ENCODE data around the gene LY6G6D.

Gene LY6G6D

DNA sequence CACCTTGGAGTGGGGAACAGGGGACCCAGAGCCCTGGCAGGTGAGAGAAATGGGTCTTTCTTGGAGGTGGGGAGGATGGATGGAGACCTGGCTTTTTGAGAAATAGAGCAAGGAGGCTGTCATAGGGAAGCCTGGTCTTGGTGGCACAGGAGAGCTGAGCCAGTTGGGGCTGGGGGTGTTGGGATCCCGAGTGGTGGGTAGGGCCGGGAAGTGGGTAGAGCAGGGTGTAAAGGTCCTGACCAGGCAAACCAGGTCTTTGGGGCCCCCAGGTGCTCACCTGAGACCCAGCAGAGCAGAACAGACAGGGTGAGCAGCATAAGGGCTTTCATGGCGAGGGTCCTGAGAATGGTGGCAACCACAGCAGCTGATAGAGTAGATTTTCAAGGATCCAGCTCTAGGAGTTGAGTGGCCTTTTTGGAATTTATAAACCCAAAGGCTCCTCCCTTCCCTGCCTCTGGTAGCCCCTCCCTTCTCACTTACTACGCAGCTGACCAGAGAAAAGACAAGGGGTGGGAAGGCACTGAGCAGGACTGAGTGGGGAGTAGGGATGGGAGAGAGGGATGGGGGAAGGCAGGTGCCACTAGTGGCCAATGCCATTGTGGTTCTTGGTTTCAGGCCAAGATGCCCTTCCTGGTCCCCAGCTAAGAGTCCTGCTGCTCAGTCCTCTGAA, 6.3 kb downstream of the LY6G6D start, which contains the start of gene LY6G6C:
Gene LY6G6C (minus strand): TSS at position 396 of the 670 bp plus-strand sequence. CDS start 67 bp downstream, at position 329.
- no peak for DNase-seq

DNA sequence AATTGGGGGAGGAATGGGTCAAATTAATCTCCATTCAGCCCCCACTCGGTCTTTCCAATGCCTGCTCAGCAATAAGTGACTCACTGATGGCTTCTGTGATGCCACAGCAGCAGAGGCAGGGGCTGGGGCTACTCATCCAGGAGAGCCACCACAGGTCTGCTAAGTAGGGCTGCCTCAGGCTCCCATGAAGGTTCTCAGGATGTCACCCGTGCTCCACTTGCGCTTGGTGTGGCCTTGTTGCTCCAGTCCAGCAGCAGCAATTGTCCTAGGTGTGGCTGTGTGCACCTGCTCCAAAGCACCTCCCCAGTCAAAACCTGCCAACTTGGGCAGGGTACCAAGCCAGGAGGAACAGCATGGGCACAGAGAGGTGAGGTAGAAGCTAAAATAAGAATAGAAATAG, 7.0 kb downstream of the LY6G6D start:
- no peak for DNase-seq

DNA sequence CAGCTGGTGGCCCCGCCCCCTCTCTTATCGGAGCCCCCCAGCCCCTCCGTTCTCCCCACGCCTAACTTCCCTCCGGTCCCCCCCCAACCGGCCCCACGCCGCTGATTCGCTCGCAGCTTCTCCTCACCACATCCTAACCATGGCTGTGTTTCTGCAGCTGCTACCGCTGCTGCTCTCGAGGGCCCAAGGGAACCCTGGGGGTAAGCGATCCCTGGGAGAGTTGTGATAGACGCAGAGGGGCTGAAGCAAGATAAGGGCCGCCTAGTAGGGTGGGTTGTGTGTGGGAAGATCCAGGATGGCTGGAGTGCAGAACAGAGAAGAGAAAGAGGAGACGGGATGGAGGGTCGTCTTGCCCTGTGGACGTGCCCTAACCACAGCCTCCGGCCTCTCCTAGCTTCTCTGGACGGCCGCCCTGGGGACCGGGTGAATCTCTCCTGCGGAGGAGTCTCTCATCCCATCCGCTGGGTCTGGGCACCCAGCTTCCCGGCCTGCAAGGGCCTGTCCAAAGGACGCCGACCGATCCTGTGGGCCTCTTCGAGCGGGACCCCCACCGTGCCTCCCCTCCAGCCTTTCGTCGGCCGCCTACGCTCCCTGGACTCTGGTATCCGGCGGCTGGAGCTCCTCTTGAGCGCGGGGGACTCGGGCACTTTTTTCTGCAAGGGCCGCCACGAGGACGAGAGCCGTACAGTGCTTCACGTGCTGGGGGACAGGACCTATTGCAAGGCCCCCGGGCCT, 8.3 kb downstream of the LY6G6D start, which contains the start of gene MPIG6B:
Gene MPIG6B (plus strand): TSS at position 129 of the 735 bp plus-strand sequence. CDS start 11 bp downstream, at position 140.
- no peak for DNase-seq

DNA sequence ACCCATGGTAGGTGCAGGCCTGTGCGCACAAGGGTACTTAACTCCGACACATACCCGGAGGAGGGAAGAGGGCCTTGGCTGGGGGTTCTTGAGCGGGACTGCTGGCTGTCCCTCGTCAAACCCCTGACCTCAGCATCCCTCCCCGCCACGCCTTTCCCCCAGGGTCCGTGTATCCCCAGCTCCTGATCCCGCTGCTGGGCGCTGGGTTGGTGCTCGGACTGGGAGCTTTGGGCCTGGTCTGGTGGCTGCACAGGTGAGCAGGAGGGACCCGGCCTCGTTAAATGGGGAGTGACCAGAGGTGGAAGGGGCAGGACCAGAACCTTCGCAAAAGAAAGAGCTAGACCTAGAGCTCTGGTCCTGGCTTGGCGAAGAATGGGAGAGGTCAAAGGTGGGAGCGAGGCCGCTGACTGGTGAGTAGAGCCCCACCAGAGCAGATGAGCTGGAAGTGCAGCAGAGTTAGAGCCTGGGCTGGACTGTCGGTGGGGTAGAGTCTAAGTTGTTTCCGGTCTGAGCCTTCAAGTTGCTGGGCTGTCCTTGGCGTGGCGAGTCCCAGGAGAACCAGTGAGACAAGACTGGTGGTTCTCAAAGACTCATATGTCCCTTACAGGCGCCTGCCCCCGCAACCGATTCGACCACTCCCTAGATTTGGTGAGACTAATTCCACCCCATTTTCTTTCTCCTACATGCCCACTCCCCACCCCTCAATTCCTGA, 9.0 kb downstream of the LY6G6D start:
- no peak for DNase-seq

DNA sequence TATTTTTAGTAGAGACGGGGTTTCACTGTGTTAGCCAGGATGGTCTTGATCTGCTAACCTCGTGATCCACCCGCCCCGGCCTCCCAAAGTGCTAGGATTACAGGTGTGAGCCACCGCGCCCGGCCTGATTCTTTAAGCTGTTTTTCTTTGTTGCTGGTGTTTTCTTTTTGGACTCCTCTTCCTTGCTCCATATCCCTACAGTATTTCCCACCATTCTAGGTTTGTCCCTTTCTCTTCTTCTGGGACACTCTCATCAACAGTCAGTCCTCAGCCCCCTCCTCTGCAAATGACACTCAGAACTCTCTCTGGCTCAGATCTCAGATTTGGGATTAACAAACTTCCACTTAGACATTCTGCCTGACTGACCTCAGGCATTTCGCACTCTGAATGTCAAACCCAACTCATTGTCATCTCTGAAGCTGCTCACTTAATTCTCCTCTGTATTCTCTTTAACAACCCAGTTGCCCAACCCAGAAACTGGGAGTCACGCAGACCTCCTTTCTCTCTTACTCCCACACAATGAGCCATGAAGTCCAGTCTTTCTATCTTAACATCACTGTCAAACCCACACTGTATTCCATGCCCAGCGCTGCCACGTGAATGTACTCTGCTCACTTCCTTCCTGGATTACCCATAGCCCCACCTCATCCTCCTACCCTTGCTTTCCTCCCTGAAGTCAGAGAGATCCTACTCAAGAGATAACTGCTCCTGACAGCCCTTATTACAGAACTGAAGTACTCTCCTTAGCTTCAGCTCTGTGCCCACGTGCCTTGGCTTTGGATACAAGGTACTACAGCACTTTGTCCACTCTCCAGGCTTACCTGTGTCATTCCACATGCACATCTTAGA, 10.6 kb downstream of the LY6G6D start:
- no peak for DNase-seq

DNA sequence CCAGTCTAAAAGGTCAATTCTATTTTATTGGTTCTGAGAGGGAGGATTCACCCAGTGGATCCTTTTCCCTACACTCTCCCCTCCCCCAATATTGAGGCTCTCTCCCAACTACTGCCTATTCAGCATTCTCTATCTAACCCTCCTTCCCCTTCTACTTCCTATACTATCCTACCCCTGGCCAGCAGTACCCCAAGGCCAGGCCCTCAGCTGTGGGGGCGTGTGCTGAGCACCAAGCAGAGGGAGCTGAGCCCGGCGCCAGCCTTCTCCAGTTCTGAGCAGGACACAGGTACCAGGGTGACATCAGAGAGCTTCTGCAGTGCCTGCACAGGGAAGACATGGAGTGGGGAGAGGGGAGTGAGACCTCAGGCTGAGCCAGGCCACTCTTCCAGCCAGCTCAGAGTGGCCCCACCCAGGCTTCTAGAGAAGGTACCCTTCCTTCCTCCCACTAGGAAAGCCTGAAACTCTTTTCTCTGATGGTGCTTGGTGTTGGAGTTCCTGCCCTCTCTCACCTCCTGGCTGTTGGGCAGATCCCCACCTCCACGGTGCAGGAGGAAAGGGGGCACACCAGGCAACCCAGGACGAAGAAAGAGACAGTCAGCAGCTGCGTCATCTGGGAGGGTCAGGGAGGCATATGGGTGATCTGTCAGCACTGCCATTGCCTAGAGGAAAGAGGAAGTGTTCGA, 12.0 kb downstream of the LY6G6D start:
- no peak for DNase-seq

DNA sequence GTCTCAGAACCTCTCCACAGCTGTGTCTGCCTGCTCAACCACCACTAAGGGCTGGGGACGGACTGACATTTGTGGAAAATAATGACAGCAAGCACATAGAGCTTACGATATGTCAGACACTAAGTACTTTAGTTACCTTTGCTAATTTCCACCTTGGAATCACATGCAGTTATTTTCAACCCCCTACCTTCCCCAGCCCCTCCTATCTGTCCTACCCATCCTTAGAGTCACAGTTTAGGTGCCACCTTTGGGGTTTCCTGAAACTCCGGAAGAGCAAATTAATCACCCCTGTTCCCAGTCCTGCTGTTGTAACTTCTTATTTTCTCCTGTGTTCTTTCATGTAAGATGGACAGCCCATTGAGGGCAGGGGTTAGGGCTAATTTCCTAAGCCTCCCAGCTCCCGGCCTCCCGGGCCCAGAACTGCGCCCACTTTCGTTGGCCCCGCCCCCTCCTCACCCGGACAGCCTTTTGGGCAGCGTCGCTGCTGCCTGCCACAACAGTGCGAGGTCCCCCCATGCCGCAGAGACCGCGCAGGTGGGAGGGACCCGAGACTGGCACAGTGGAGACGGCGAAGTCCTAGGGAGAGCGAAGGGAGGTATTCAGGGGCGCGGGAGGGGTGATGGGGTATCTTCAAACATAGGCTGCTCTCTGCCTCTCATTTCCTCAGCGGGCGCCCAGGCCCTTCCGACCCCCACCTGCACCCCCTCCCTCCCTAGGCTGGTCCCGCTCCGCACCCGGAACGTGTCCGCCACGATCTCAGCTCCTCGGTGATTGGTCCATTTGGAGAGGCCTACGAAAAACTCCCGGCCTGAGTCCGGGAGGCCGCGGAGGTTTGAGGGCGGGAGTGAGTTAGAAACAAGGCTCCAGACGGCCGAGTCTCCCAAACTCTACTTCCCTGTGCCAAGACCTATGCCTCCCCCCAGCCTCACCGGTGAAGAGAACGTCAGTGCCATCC, 12.8 kb downstream of the LY6G6D start:
- DNase-seq, result no peak

DNA sequence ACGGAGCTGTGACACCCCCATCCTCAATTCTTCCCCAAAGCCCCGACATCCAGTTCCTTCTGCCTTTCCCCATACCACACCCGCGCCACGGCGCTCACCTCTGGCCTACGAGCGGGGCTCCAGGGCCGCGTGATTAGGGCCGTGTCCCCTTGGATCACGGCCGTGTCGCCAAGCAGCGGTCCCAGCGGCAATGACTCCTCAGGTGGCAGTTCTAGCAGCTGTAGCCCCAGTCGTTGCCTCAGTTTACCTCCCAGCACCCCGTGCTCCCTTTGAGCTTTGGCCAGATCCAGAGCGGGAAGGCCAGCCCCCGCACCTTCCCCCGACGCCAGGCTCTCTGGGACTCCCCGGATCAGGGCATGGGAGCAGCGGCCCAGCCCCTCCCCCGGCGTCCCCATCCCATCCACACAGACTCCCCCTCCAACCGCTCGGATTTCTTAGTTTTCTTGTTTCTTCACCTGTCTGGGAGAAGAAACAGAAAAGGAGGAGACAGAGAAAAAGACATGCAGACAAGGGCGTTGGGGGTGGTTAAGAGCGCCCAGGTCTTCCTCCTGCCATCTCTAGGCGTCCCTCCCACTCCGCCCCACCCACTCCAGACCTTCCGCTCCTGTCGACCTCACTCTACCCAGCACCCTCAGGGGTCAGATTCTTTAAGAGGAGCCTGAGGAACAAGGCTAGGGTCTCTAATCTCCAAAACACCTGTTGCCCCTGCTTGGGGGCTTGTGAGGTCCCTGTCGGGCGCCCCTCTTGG, 13.8 kb downstream of the LY6G6D start, which contains the start of gene DDAH2:
Gene DDAH2 (minus strand): TSS at position 533 of the 748 bp plus-strand sequence. CDS start 138 bp downstream, at position 395.
- DNase-seq, result no peak

DNA sequence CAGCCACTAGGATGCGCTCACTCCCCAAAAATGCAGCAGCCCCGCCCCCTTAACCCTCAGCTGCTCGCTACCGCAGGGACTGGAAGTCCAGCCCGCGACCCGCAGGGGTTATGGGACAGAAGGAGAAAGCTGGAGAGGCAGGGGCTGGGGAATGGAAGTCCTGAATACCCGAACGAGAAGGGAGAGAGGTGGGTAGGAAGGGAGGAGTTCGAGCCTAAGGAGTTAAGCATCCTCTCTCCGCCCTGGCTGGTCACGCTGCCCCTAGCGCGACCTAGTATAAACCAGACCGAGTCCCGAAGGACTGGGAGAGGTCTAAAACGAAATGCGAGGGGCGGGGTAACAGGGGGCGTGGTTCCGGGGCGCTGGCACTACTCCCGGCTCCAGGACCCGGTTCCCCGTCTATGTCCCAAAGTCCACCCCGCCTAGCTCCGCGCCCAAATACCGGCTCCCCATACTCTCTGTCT, 14.4 kb downstream of the LY6G6D start:
- peak; percentile 77 for DNase-seq

DNA sequence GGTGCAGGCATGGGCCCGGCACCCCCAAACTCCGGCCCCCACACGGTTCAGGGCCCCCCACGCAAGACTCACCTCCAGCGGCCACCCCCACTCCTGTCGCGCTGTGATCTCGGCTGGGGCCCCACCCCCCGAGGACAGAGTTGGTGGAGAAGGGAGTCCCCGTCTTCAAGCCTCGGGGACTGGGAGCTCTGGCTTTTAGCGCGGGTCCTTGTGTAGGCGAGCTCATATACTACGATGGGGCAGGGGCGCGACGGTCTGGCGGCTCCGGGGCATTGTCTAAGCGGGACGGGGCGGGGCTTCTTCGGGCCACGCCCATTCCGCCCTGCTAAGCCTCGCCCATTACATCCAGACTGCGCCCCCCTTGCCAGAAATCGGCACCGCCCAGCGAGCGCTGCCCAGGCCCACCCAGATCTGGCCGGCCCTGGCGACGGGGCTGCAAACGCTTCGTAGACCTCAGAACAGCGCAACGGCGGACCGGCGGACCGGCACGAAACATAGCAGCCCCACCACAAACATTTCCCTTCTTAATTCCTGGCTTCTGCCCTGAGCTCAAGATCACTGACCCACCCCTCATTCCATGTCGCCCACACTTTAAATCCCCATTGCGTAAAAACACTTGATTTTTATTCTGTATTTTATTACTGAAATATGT, 15.0 kb downstream of the LY6G6D start:
- DNase-seq, result peak; percentile 35

DNA sequence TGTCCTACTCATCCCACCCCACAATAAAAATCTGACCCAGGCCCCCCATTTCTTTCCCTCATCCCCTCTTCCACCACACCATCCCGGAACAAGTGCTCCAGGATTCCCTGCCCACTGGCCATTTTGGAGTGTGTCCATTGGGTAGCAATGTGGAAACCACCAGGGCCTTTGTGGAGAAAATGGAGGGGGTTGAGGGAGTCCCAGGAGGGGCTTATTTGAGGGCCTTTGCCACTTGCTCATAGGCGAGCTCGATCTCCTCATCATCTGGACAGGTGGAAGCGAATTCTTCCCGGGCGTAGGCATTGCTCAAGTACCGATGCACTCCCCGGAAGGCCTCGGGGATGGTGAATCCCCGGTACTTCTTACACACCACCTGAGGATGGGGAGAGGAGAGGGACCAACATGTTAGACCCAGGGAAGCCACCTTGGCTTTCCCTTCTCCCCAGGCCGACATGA, 15.5 kb downstream of the LY6G6D start:
- no peak for DNase-seq

DNA sequence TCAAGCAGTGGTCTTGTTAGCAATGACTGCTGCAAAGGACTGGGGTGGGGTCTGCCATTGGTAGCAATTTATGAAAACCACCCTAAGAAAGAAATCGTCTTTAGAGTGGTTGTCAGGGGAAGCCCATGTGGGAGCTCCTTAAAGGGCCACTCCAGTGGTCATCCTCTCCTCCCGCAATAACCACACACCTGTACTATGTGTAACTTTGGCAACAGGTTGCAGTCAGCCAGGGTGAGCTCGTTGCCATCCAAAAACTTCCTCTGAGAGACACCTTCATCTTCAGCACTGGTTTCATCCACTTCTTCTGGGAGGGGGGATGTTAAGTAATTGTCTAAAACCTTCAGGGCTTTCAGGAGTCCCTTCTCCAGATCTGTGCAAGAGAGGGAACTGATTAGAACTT, 16.9 kb downstream of the LY6G6D start:
- DNase-seq, result no peak

DNA sequence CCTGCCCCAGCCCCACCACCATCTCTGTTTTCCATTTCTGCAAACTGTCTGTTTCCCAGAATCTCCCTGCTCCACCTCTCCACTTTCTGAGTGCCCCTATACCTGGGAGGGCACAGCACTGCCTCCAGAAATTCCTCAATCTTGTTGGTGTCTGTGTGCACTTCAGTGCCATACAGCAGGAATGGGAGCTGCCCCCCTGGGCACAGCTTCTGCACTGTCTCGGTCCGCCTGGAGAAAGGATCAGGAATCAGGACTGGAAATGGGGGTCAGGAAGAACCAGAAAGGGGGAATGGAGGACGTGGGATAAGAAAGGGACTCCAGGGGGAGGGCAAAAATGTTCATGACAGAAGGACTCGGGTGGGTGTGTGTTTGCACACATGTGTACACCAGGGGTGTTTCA, 18.6 kb downstream of the LY6G6D start:
- DNase-seq, result no peak

DNA sequence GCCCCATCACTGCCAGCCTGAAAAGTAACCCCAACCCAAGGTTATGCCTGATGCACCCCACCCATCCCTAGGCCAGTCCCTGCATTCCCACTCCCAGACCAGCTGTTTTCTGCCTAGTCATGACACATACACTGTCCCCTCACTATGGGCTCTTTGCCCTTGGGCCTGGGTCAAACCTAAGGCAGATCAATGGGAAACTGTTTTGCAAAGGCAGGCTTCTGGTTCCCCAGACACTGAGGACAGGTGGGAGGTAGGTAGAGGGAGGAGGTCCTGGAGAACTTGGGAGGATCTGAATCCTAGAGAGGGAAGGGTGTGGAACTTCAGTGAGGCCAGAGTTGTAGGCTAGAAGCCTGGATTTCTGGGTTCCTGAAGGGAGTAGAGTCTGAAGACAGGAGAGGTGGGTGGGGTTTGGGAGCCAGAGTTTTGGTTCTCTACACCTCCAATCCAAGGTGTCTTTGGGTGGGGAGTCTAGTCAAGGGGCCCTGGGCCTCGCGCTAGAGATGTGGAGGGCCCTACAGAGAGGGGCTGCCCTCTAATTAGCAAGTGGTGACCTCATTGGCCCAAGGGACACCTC, 19.2 kb downstream of the LY6G6D start:
- no peak for DNase-seq

DNA sequence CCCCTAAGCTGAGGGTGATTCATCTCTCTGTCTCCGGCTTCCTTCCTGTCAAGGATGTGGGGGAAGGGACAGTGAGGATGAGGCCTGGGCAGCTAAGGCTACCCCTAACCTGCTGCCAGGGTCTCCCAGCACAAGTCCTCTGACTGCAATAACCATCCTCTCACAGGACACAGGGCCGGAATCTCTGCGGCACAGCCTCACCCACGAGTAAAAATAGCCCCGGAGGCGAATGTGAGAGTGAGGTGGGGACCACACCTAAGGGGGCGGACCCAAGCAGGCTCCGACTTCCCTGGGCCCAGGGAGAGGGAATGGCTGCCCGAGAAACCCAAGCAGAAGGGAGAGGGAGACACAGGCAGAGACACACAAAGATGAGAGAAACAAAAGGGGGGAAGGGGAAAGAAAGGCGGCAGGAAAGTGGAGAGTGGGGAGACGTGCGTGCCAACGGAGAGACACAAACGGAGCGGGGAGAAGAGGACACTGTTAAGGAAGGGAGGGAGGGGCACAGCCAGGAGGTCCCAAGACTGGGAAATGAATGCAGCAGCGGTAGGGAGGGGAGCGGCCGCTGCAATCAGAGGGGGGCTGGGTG, 19.8 kb downstream of the LY6G6D start:
- DNase-seq, result no peak

DNA sequence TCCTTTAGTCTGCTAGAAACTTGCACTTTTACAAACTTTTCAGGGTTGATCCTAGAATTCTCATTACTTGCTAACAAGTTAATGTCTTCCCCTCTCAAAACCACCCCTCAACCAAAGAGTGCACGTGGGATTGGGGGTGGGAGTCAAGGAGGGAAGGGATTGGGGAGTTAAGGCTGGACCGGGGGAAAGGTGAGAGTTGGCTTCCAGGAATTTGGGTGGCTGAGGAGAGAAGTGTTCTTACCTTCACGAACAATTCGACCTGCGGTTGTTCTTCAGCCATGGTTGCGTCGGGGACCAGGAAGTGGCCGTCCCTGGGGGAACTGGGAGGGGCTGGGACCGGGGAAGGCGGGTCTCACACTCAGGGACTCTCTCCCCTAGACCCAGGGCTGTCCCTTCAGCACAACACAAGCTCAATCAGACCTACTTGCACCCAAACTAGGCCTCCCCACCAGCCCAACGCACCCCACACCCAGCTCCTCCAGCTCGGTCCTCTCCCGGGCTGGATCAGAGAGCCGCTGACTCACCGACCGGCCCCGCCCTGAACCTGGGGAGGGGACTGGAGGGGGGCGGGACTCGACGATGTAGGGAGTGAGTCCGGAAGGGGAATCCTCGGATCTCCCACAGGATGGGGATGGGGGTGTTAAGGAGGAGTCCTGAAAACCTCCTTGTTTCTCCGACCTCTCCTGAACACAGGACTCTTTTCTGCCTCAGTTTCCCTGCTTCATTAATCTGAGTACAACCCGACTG, 21.0 kb downstream of the LY6G6D start, which contains the start of gene CLIC1:
Gene CLIC1 (minus strand): TSS at position 510 of the 747 bp plus-strand sequence. CDS start 230 bp downstream, at position 280.
- peak; percentile 79 for DNase-seq

DNA sequence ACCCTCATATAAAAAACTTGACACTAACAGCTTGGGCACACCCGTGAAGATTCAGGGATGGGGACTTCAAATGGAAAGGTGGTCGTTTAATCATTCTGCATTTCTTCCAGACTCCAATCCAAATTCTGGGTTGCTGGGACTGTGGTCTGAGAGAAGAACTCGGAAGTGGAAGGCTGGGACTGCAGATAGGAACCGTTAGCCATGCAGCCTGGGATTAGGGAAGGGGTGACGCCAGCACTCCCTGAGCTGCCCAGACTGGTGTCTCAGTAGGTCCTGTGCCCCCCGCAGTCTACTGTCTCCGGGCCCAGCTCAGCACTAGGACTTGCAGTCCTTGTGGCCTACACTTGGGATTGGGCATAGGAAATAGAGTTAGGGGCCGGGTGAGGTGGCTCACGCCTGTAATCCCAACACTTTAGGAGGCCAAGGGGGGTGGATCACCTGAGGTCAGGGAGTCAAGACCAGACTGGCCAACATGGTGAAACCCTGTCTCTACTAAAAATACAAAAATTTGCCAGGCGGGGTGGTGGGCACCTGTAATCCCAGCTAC, 21.7 kb downstream of the LY6G6D start:
- DNase-seq, result no peak

Measured in NCI-H2171 treated with DMSO at 0.1 percent for 48 hours (cell line).